ENCODE measurements around the gene PIN1. TPM values are rescaled to one million over a fixed set of nuclear protein-coding genes. Genes with fewer than 3 reads are reported as not detected.

PIN1 gene
- total RNA-seq, 1 donor from 2014 or later: 109 TPM

DNA sequence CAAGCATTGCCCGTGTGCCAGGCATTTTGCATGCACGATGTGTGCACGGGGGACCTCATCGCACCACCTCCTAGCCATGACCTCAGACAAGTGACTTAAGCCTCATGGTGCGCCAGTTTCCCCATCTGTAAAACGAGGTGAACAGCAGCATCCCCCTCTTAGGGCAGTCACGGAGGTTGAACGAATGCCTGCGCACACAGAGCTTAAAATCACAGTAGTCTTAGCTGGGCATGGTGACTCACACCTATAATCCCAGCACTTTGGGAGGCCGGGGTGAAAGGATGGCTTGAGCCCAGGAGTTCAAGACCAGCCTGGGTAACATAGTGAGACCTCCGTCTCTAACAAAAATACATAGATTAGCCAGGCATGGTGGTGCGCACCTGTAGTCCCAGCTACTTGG is 48.6 kb downstream of the PIN1 start:
- H3K4me1 Mint-ChIP-seq (ENCODE audit: low read depth, unreplicated experiment): no peaks in the 10 kb centered on the region
- TF ChIP-seq, protein P1, sequence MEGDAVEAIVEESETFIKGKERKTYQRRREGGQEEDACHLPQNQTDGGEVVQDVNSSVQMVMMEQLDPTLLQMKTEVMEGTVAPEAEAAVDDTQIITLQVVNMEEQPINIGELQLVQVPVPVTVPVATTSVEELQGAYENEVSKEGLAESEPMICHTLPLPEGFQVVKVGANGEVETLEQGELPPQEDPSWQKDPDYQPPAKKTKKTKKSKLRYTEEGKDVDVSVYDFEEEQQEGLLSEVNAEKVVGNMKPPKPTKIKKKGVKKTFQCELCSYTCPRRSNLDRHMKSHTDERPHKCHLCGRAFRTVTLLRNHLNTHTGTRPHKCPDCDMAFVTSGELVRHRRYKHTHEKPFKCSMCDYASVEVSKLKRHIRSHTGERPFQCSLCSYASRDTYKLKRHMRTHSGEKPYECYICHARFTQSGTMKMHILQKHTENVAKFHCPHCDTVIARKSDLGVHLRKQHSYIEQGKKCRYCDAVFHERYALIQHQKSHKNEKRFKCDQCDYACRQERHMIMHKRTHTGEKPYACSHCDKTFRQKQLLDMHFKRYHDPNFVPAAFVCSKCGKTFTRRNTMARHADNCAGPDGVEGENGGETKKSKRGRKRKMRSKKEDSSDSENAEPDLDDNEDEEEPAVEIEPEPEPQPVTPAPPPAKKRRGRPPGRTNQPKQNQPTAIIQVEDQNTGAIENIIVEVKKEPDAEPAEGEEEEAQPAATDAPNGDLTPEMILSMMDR (IDR thresholded peaks at IDR 0.05; ENCODE audit: insufficient read depth, low read depth, low read length): no peak
- TF ChIP-seq EZH2 (IDR thresholded peaks at IDR 0.05; ENCODE audit: insufficient read depth, low read length): no peak
- Histone ChIP-seq H3K9me3 (ENCODE audit: insufficient read depth, low read depth, low read length) (no peaks in the 10 kb centered on the region), H3K27ac (ENCODE audit: low read depth, low read length) (no peak overlapping the region), H3K27me3 (ENCODE audit: insufficient read depth, low read length) (peaks cover 2% of the 10 kb centered on the region), H2AFZ (ENCODE audit: low read depth, low read length) (no peak overlapping the region), H3K4me1 (ENCODE audit: insufficient read depth, low read length) (no peaks in the 10 kb centered on the region), H3K4me3 (ENCODE audit: insufficient read depth, low read depth, low read length) (no peak overlapping the region), H3K9ac (ENCODE audit: low read length) (no peak overlapping the region), H3K79me2 (ENCODE audit: insufficient read depth, low read length) (no peaks in the 10 kb centered on the region), H3K36me3 (ENCODE audit: insufficient read depth, low read length) (no peaks in the 10 kb centered on the region), H4K20me1 (ENCODE audit: insufficient read depth, low read length) (no peaks in the 10 kb centered on the region), H3K4me2 (ENCODE audit: low read length) (no peak overlapping the region)
- H3K9me3 Mint-ChIP-seq (ENCODE audit: unreplicated experiment): peaks cover 2% of the 10 kb centered on the region
- FAIRE-seq (no peak), DNase-seq (ENCODE audit: low read depth) (no peak)
- H3K36me3 Mint-ChIP-seq (ENCODE audit: low read depth, unreplicated experiment): peaks cover 12% of the 10 kb centered on the region
- peaks cover 2% of the 10 kb centered on the region for H3K27me3 Mint-ChIP-seq (ENCODE audit: low read depth, unreplicated experiment)
- H3K4me3 Mint-ChIP-seq (ENCODE audit: unreplicated experiment): no peak overlapping the region
- no peak overlapping the region for H3K27ac Mint-ChIP-seq (ENCODE audit: unreplicated experiment)

DNA sequence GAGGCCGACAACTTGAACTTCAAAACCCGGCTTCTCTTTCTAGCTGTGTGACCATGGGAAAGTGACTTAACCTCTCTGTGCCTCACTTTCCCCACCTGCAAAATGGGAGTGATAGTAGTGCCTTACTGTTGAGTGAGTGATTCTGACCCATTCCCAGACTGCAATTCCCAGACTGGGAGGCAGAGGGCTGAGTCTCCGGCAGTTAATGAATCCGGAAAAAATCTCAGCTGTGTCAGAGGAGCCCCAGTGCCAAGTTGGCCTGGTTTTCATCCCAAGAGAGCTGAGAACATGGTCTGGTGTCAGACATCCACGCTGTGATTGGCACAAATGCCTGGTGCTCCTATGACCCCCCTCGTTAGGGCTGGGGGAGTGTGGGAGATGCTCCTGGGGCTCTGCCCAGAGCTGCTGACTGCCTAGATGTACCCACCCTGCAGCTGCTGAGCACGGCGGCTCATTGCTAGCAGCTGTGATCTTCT is 50.0 kb downstream of the PIN1 start:
- peaks cover 2% of the 10 kb centered on the region for H3K9me3 Mint-ChIP-seq (ENCODE audit: unreplicated experiment)
- Histone ChIP-seq H3K27me3 (ENCODE audit: insufficient read depth, low read length) (peaks cover 2% of the 10 kb centered on the region), H3K9ac (ENCODE audit: low read length) (no peak overlapping the region), H2AFZ (ENCODE audit: low read depth, low read length) (no peak overlapping the region), H3K9me3 (ENCODE audit: insufficient read depth, low read depth, low read length) (no peaks in the 10 kb centered on the region), H3K4me2 (ENCODE audit: low read length) (no peak overlapping the region), H3K79me2 (ENCODE audit: insufficient read depth, low read length) (no peaks in the 10 kb centered on the region), H3K36me3 (ENCODE audit: insufficient read depth, low read length) (no peaks in the 10 kb centered on the region), H3K27ac (ENCODE audit: low read depth, low read length) (no peak overlapping the region), H3K4me3 (ENCODE audit: insufficient read depth, low read depth, low read length) (no peak overlapping the region), H3K4me1 (ENCODE audit: insufficient read depth, low read length) (no peaks in the 10 kb centered on the region), H4K20me1 (ENCODE audit: insufficient read depth, low read length) (no peaks in the 10 kb centered on the region)
- H3K4me3 Mint-ChIP-seq (ENCODE audit: unreplicated experiment): peak overlapping the region; percentile 27
- peak; percentile 5 for DNase-seq (ENCODE audit: low read depth)
- TF ChIP-seq, protein P1 (IDR thresholded peaks at IDR 0.05; ENCODE audit: insufficient read depth, low read depth, low read length): peak; percentile 17
- no peak for TF ChIP-seq EZH2 (IDR thresholded peaks at IDR 0.05; ENCODE audit: insufficient read depth, low read length)
- no peak for FAIRE-seq
- H3K27me3 Mint-ChIP-seq (ENCODE audit: low read depth, unreplicated experiment): peaks cover 2% of the 10 kb centered on the region
- H3K36me3 Mint-ChIP-seq (ENCODE audit: low read depth, unreplicated experiment): peaks cover 15% of the 10 kb centered on the region
- no peak overlapping the region for H3K27ac Mint-ChIP-seq (ENCODE audit: unreplicated experiment)
- H3K4me1 Mint-ChIP-seq (ENCODE audit: low read depth, unreplicated experiment): no peaks in the 10 kb centered on the region

DNA sequence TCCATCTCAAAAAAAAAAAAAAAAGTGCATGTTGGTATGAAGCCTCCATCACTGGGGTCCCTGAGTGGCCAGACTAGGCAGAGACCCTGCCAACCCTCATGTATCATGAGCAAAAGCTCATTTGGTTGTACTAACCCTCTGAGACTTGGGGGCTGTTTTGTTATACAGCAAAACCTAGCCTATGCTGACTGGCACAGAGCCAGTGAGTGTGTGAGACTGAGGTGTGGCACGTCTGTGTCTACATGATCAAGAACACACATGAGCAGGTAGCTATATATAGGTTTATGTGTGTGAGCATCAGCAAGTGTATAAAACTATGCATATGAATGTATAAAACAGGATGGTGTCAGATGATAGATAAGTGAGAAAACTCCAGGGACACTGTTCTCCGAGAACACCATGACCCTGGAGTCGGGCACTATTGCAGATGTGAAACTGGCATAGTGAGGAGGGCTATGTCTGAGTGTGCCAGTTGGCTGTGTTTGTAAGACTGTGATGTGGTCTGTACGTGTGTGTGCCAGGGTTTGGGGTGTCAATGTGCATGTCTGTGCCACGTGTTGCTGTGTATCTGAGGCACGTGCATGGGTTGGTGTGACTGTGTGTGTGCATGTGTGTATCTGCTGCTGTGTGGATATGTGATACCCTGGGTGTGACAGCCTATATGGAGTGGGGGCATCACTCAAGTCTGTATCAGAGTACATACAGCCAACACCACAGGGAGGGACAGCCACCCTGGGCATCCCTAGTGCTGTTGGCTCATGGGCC is 56.7 kb downstream of the PIN1 start:
- Mint-ChIP-seq H3K36me3 (ENCODE audit: low read depth, unreplicated experiment) (peaks cover 21% of the 10 kb centered on the region), H3K4me3 (ENCODE audit: unreplicated experiment) (no peak overlapping the region), H3K27ac (ENCODE audit: unreplicated experiment) (no peak overlapping the region), H3K27me3 (ENCODE audit: low read depth, unreplicated experiment) (peaks cover 2% of the 10 kb centered on the region), H3K4me1 (ENCODE audit: low read depth, unreplicated experiment) (no peaks in the 10 kb centered on the region), H3K9me3 (ENCODE audit: unreplicated experiment) (peaks cover 4% of the 10 kb centered on the region)
- no peak overlapping the region for H2AFZ ChIP-seq (ENCODE audit: low read depth, low read length)
- no peak for TF ChIP-seq EZH2 (IDR thresholded peaks at IDR 0.05; ENCODE audit: insufficient read depth, low read length)
- TF ChIP-seq, protein P1 (IDR thresholded peaks at IDR 0.05; ENCODE audit: insufficient read depth, low read depth, low read length): no peak
- no peak overlapping the region for H3K27ac ChIP-seq (ENCODE audit: low read depth, low read length)
- DNase-seq (ENCODE audit: low read depth) (no peak), FAIRE-seq (no peak)
- H3K79me2 ChIP-seq (ENCODE audit: insufficient read depth, low read length): no peaks in the 10 kb centered on the region
- no peak overlapping the region for H3K9ac ChIP-seq (ENCODE audit: low read length)
- H3K4me3 ChIP-seq (ENCODE audit: insufficient read depth, low read depth, low read length): no peak overlapping the region
- no peaks in the 10 kb centered on the region for H3K9me3 ChIP-seq (ENCODE audit: insufficient read depth, low read depth, low read length)
- H3K36me3 ChIP-seq (ENCODE audit: insufficient read depth, low read length): no peaks in the 10 kb centered on the region
- H4K20me1 ChIP-seq (ENCODE audit: insufficient read depth, low read length): no peaks in the 10 kb centered on the region
- no peaks in the 10 kb centered on the region for H3K27me3 ChIP-seq (ENCODE audit: insufficient read depth, low read length)
- no peak overlapping the region for H3K4me2 ChIP-seq (ENCODE audit: low read length)
- H3K4me1 ChIP-seq (ENCODE audit: insufficient read depth, low read length): no peaks in the 10 kb centered on the region
